Kidney (tissue), 14 donors: ENCODE results near the gene RAP1A. TPM values are rescaled to one million over a fixed set of nuclear protein-coding genes. Genes with fewer than 3 reads are reported as not detected.

Experiments used
- DNase-seq, 5 donors: peaks; one replicate each; pipeline ENCODE4 v3.0.0-alpha.2; 2013 to 2020
- FAIRE-seq: peaks from 2 replicates; lab custom pipeline; 2012; peaks lifted over from hg19 to GRCh38; lab: Jason Lieb, UNC
- H3K27ac ChIP-seq, 2 donors: one replicate each; pipeline ENCODE4 v1.7.0; 2013; ENCODE audit warnings: low read depth in 2 of 2, low read length in 2 of 2, inconsistent platforms in 1 of 2
- H3K27me3 ChIP-seq: one replicate; pipeline ENCODE4 v1.7.1; 2013; ENCODE audit warnings: low read length, inconsistent platforms; ENCODE audit not compliant: control insufficient read depth, insufficient read depth
- H3K36me3 ChIP-seq, 3 donors: one replicate each; pipeline versions ENCODE4 v1.7.0 to v1.7.1; 2013; ENCODE audit warnings: low read length in 3 of 3, control low read depth in 1 of 3, inconsistent platforms in 1 of 3; ENCODE audit not compliant: insufficient read depth in 3 of 3, control insufficient read depth in 2 of 3
- H3K4me1 ChIP-seq, 3 donors: one replicate each; pipeline versions ENCODE4 v1.7.0 to v1.7.1; 2013; ENCODE audit warnings: low read length in 3 of 3, inconsistent platforms in 1 of 3, low read depth in 1 of 3; ENCODE audit not compliant: control insufficient read depth in 2 of 3, insufficient read depth in 2 of 3
- H3K4me3 ChIP-seq, 3 donors: one replicate each; pipeline versions ENCODE4 v1.7.0 to v1.8.1; 2013; ENCODE audit warnings: low read length in 3 of 3, control low read depth in 1 of 3, inconsistent platforms in 1 of 3
- H3K9ac ChIP-seq, 3 donors: one replicate each; pipeline versions ENCODE4 v1.7.0 to v1.7.1; 2013; ENCODE audit warnings: low read length in 3 of 3, control low read depth in 1 of 3, inconsistent platforms in 1 of 3
- H3K9me3 ChIP-seq, 3 donors: one replicate each; pipeline versions ENCODE4 v1.7.0 to v1.7.1; 2013; ENCODE audit warnings: low read length in 3 of 3, control low read depth in 1 of 3, inconsistent platforms in 1 of 3; ENCODE audit not compliant: control insufficient read depth in 2 of 3, insufficient read depth in 1 of 3
- CTCF ChIP-seq: IDR thresholded peaks from 3 replicates; pipeline ENCODE4 v1.5.1; 2012; ENCODE audit warnings: mild to moderate bottlenecking, moderate library complexity, borderline replicate concordance; ENCODE audit not compliant: insufficient read depth; ENCODE audit errors: extremely low read depth
- intact Hi-C: fragments of 100-400 bp; cut with DNase I; formaldehyde crosslinking; loops from one replicate; pipeline ENCODE4 v1.11.1; 2022
- polyA plus RNA-seq: library from polyadenylated mRNA; stranded (reverse); fragments of 350-450 nt; fragmentation: Illumina TruSeq; extraction: RNeasy Lipid Tissue Mini Kit (QIAGEN cat#74804); gene quantifications from one replicate; pipeline ENCODE4 v1.2.3, GENCODE V29; 2014; ENCODE audit warnings: low read depth, low replicate concordance; ENCODE audit not compliant: insufficient read depth
- total RNA-seq: library from RNA; stranded (reverse); fragmentation: NEBNext Ultra II Directional; extraction: Animal tissue kit (Norgen Biotek cat#: 25700); gene quantifications from one replicate; pipeline ENCODE4 v1.2.1, GENCODE V29; 2021
- donor health status: control.
- donor health status: control.
- donor health status: control.
- donor health status: control.
- donor health status: control.
- donor health status: DM: yes; HTN: yes; CAD: no.
- donor health status: Normal renal cell carcinoma (clear cell type).

The RAP1A gene
- total and polyA plus RNA-seq, 2 donors from 2014 or later = 55.8 to 91.3 TPM

- DNase-seq (no peak), FAIRE-seq (no peak)
- Histone ChIP-seq H3K9ac (no peak overlapping the region), H3K36me3 (no peaks in the 10 kb centered on the region), H3K27me3 (no peaks in the 10 kb centered on the region), H3K4me3 (no peak overlapping the region), H3K27ac (no peak overlapping the region), H3K4me1 (peaks cover 0 to 4% (median 0%) of the 10 kb centered on the region in 3 donors), H3K9me3 (no peaks in the 10 kb centered on the region)
- TF ChIP-seq CTCF = no peak
- intact Hi-C loops = no loop called here
These were observed 107.5 kb downstream of the RAP1A start for GRCh38 chr1:111727056-111727455.

- Histone ChIP-seq H3K27me3 (no peaks in the 10 kb centered on the region), H3K9me3 (no peaks in the 10 kb centered on the region), H3K9ac (no peak overlapping the region), H3K27ac (no peak overlapping the region), H3K36me3 (no peaks in the 10 kb centered on the region), H3K4me3 (no peak overlapping the region), H3K4me1 (peaks cover 0 to 12% (median 10%) of the 10 kb centered on the region in 3 donors)
- FAIRE-seq (no peak), DNase-seq (peak in 4 of 5 donors; percentile 40 to 60 (median 48))
- intact Hi-C loops = no loop called here
- no peak for TF ChIP-seq CTCF
These were observed 109.8 kb downstream of the RAP1A start for GRCh38 chr1:111729271-111729921.

GRCh38 chr1:111729946-111730681 is 110.5 kb downstream of the RAP1A start:
- H3K27ac ChIP-seq = no peak overlapping the region
- no peak overlapping the region for H3K4me3 ChIP-seq
- no peak for TF ChIP-seq CTCF
- H3K9me3 ChIP-seq = no peaks in the 10 kb centered on the region
- no peak for FAIRE-seq
- peaks cover 0 to 12% (median 10%) of the 10 kb centered on the region in 3 donors for H3K4me1 ChIP-seq
- H3K27me3 ChIP-seq = no peaks in the 10 kb centered on the region
- no peak overlapping the region for H3K9ac ChIP-seq
- H3K36me3 ChIP-seq = no peaks in the 10 kb centered on the region
- intact Hi-C loops = no loop called here
- peak in 2 of 5 donors; percentile 9 to 28 for DNase-seq
